Smooth muscle cell (in vitro differentiated cells): ENCODE data around the gene IL21. TPM values are rescaled to one million over a fixed set of nuclear protein-coding genes. Genes with fewer than 3 reads are reported as not detected.

Experiments
- DNase-seq: peaks from one replicate; lab custom pipeline; 2025; ENCODE audit not compliant: unreplicated experiment; lab: John Stamatoyannopoulos, UW
- H2AFZ ChIP-seq: fragments of 200-600 bp; sonication (generic); 2 replicates; pipeline ENCODE4 v1.6.0; 2016; ENCODE audit warnings: antibody characterized with exemption, low read depth, mild to moderate bottlenecking
- H3F3A ChIP-seq: fragments of 200-600 bp; sonication (generic); 2 replicates; pipeline ENCODE4 v1.6.0; 2017; ENCODE audit warnings: antibody characterized with exemption, low read depth
- H3K27ac ChIP-seq: fragments of 200-600 bp; sonication (generic); 2 replicates; pipeline ENCODE4 v1.5.1; 2016; ENCODE audit warnings: low read depth, mild to moderate bottlenecking
- H3K27me3 ChIP-seq: fragments of 200-600 bp; sonication (generic); 2 replicates; pipeline ENCODE4 v1.6.1; 2016; ENCODE audit warnings: low read depth, mild to moderate bottlenecking
- H3K36me3 ChIP-seq: fragments of 200-600 bp; sonication (generic); 2 replicates; pipeline ENCODE4 v1.5.1; 2016; ENCODE audit warnings: low read depth
- H3K4me1 ChIP-seq: fragments of 200-600 bp; sonication (generic); 2 replicates; pipeline ENCODE4 v1.5.1; 2016; ENCODE audit warnings: low read depth
- H3K4me2 ChIP-seq: fragments of 200-600 bp; sonication (generic); 2 replicates; pipeline ENCODE4 v1.6.0; 2016; ENCODE audit warnings: mild to moderate bottlenecking
- H3K4me3 ChIP-seq: fragments of 200-600 bp; sonication (generic); 2 replicates; pipeline ENCODE4 v1.5.1; 2016; ENCODE audit warnings: mild to moderate bottlenecking
- H3K79me2 ChIP-seq: fragments of 200-600 bp; sonication (generic); 2 replicates; pipeline ENCODE4 v1.6.0; 2016; ENCODE audit warnings: low read depth, mild to moderate bottlenecking
- H3K9ac ChIP-seq: fragments of 200-600 bp; sonication (generic); 2 replicates; pipeline ENCODE4 v1.6.0; 2016; ENCODE audit warnings: low read depth
- H3K9me3 ChIP-seq: fragments of 200-600 bp; sonication (generic); replicated peaks from 2 replicates; pipeline ENCODE4 v1.5.1; 2016; ENCODE audit warnings: low read depth
- H4K20me1 ChIP-seq: fragments of 200-600 bp; sonication (generic); 2 replicates; pipeline ENCODE4 v1.6.0; 2016; ENCODE audit warnings: low read depth
- CTCF ChIP-seq: fragments of 200-600 bp; sonication (generic); IDR thresholded peaks from 2 replicates; pipeline ENCODE4 v1.5.1; 2017; ENCODE audit warnings: borderline replicate concordance, mild to moderate bottlenecking, antibody characterized with exemption; ENCODE audit not compliant: insufficient read depth, poor library complexity, severe bottlenecking
- WGBS: methylation state at CpG from one replicate; pipeline ENCODE4 v1.1.7; 2016; ENCODE audit warnings: low lambda C conversion rate; 5-methylcytosine and 5-hydroxymethylcytosine counted together
- polyA plus RNA-seq: library from polyadenylated mRNA; unstranded; fragments of >200 nt; fragmentation: Nextera tagmentation; extraction: Ambion mirVana; gene quantifications from 2 replicates; pipeline ENCODE4 v1.2.1, GENCODE V29; 2016
- total RNA-seq: library from RNA; depleted of rRNA; stranded (reverse); fragments of >200 nt; gene quantifications from 2 replicates; pipeline ENCODE4 v1.2.3, GENCODE V29; 2014

The IL21 gene
- total RNA-seq (not detected in 2 replicates), polyA plus RNA-seq (not detected in 2 replicates)

- Histone ChIP-seq H3K9me3 (no peaks in the 10 kb centered on the region), H3F3A (no peaks in the 10 kb centered on the region), H3K4me1 (no peaks in the 10 kb centered on the region), H2AFZ (no peak within 1 kb of the TSS), H3K9ac (no peak within 1 kb of the TSS), H3K27ac (no peak within 1 kb of the TSS), H3K4me2 (no peak within 1 kb of the TSS), H3K27me3 (no peaks in the 10 kb centered on the region), H3K79me2 (no peaks in the 10 kb centered on the region), H3K36me3 (no peaks in the 10 kb centered on the region), H4K20me1 (no peaks in the 10 kb centered on the region), H3K4me3 (no peak within 1 kb of the TSS)
- DNase-seq = no peak
- WGBS = 86% methylated on average over 4 of the region's 4 CpGs
- no peak for TF ChIP-seq CTCF
Observed at GRCh38 chr4:122621016-122621507, at the start of gene IL21. TSS of gene IL21 (minus strand) at chr4:122621066. CDS start at chr4:122621011, 55 bp downstream.

- Histone ChIP-seq H3K4me3 (no peak overlapping the region), H3K79me2 (no peaks in the 10 kb centered on the region), H3K4me2 (no peak overlapping the region), H3K36me3 (no peaks in the 10 kb centered on the region), H3K27me3 (no peaks in the 10 kb centered on the region), H3K9me3 (no peaks in the 10 kb centered on the region), H4K20me1 (no peaks in the 10 kb centered on the region), H3K9ac (no peak overlapping the region), H2AFZ (no peak overlapping the region), H3K27ac (no peak overlapping the region), H3F3A (peaks cover 26% of the 10 kb centered on the region), H3K4me1 (peaks cover 26% of the 10 kb centered on the region)
- 97% methylated on average over 29 of the region's 33 CpGs for WGBS
- no peak for DNase-seq
- TF ChIP-seq CTCF = no peak
Observed at GRCh38 chr4:122669911-122670738, 49.3 kb upstream of the IL21 start.

DNA sequence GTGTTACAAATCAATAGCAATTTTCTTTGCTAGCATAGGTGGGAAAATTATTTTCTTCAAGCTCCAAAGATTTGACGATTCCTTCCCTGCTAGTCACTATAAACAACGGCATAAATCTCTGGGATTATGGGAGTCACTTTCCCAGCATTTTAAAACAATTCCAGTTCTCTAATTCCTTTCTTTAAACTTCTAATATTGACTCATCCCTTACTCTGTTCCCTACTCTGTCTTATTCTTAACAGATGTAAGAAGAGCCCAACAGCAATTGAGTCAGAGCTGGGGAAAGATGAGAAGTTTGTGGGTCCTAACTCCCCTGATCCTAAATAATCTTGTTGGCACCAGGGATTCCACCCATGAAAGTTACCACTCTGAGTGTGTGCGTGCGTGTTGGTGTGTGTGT lies 47.4 kb upstream of the IL21 start:
- Histone ChIP-seq H3K79me2 (no peaks in the 10 kb centered on the region), H3F3A (peaks cover 26% of the 10 kb centered on the region), H3K9ac (peak overlapping the region; percentile 31), H3K9me3 (no peaks in the 10 kb centered on the region), H3K4me2 (peak overlapping the region; percentile 81), H3K4me1 (peaks cover 22% of the 10 kb centered on the region), H3K27me3 (no peaks in the 10 kb centered on the region), H3K36me3 (no peaks in the 10 kb centered on the region), H3K4me3 (no peak overlapping the region), H2AFZ (no peak overlapping the region), H3K27ac (peak overlapping the region; percentile 77), H4K20me1 (no peaks in the 10 kb centered on the region)
- 25% methylated on average over 4 of the region's 4 CpGs for WGBS
- TF ChIP-seq CTCF = no peak
- DNase-seq = no peak
